ENCODE data around the gene PRKCA.

PRKCA gene

GRCh38 chr17:66304304-66305174 lies 2.1 kb downstream of the PRKCA start:
- H3K4me2 ChIP-seq (ENCODE audit: low read depth, low read length, poor library complexity, severe bottlenecking), result peak overlapping the region; percentile 53

GRCh38 chr17:66306446-66306845 lies 4.0 kb downstream of the PRKCA start:
- Histone ChIP-seq H3K4me3 (ENCODE audit: low read length, poor library complexity, severe bottlenecking) (no peak overlapping the region), H3K4me2 (ENCODE audit: low read depth, low read length, poor library complexity, severe bottlenecking) (peak overlapping the region; percentile 12), H3F3A (ENCODE audit: low read depth) (no peaks in the 10 kb centered on the region; the same call in 1 of the 2 replicates), H3K9me2 (replicated peaks; ENCODE audit: low read depth, low read length) (no peaks in the 10 kb centered on the region), H2AFZ (ENCODE audit: low read length) (no peak overlapping the region), H4K20me1 (ENCODE audit: insufficient read depth, low read length, poor library complexity, severe bottlenecking) (no peaks in the 10 kb centered on the region), H3K4me1 (ENCODE audit: insufficient read depth, low read length, poor library complexity, severe bottlenecking) (peaks cover 10% of the 10 kb centered on the region), H3K79me2 (ENCODE audit: insufficient read depth, low read length) (peaks cover 5% of the 10 kb centered on the region; the same call in 1 of the 2 replicates), H3K9ac (ENCODE audit: low read depth, low read length, poor library complexity, severe bottlenecking) (no peak overlapping the region), H3K9me3 (ENCODE audit: insufficient read depth, low read depth, low read length) (no peaks in the 10 kb centered on the region), H3K36me3 (ENCODE audit: insufficient read depth, low read length) (no peaks in the 10 kb centered on the region), H3K27me3 (ENCODE audit: insufficient read depth, low read length, poor library complexity, severe bottlenecking) (peaks cover 14% of the 10 kb centered on the region)
- TF ChIP-seq CTCF (conservative IDR thresholded peaks at IDR 0.05; ENCODE audit: low read length), result no peak
- TF ChIP-seq EZH2phosphoT487 (IDR thresholded peaks at IDR 0.05; ENCODE audit: borderline replicate concordance), result no peak

More at GRCh38 chr17:66304304-66305174, 2.1 kb downstream of the PRKCA start:
- Histone ChIP-seq H3K4me1 (ENCODE audit: insufficient read depth, low read length, poor library complexity, severe bottlenecking) (peaks cover 12% of the 10 kb centered on the region), H2AFZ (ENCODE audit: low read length) (no peak overlapping the region), H3K4me3 (ENCODE audit: low read length, poor library complexity, severe bottlenecking) (peak overlapping the region; percentile 76), H3K36me3 (ENCODE audit: insufficient read depth, low read length) (no peaks in the 10 kb centered on the region), H3F3A (ENCODE audit: low read depth) (no peaks in the 10 kb centered on the region; the same call in 1 of the 2 replicates), H3K79me2 (ENCODE audit: insufficient read depth, low read length) (peaks cover 5% of the 10 kb centered on the region; the same call in 1 of the 2 replicates), H3K9me2 (replicated peaks; ENCODE audit: low read depth, low read length) (no peaks in the 10 kb centered on the region), H3K9ac (ENCODE audit: low read depth, low read length, poor library complexity, severe bottlenecking) (peak overlapping the region; percentile 19), H4K20me1 (ENCODE audit: insufficient read depth, low read length, poor library complexity, severe bottlenecking) (no peaks in the 10 kb centered on the region), H3K9me3 (ENCODE audit: insufficient read depth, low read depth, low read length) (no peaks in the 10 kb centered on the region), H3K27me3 (ENCODE audit: insufficient read depth, low read length, poor library complexity, severe bottlenecking) (peaks cover 24% of the 10 kb centered on the region)
- TF ChIP-seq CTCF (conservative IDR thresholded peaks at IDR 0.05; ENCODE audit: low read length) (no peak), EZH2phosphoT487 (IDR thresholded peaks at IDR 0.05; ENCODE audit: borderline replicate concordance) (no peak)

- Histone ChIP-seq H3F3A (ENCODE audit: low read depth) (no peaks in the 10 kb centered on the region; the same call in 1 of the 2 replicates), H4K20me1 (ENCODE audit: insufficient read depth, low read length, poor library complexity, severe bottlenecking) (no peaks in the 10 kb centered on the region), H3K9ac (ENCODE audit: low read depth, low read length, poor library complexity, severe bottlenecking) (no peak overlapping the region), H3K9me3 (ENCODE audit: insufficient read depth, low read depth, low read length) (no peaks in the 10 kb centered on the region), H3K36me3 (ENCODE audit: insufficient read depth, low read length) (no peaks in the 10 kb centered on the region), H3K4me1 (ENCODE audit: insufficient read depth, low read length, poor library complexity, severe bottlenecking) (peaks cover 5% of the 10 kb centered on the region), H3K79me2 (ENCODE audit: insufficient read depth, low read length) (peaks cover 5% of the 10 kb centered on the region; the same call in 1 of the 2 replicates), H3K4me2 (ENCODE audit: low read depth, low read length, poor library complexity, severe bottlenecking) (no peak overlapping the region), H3K4me3 (ENCODE audit: low read length, poor library complexity, severe bottlenecking) (no peak overlapping the region), H2AFZ (ENCODE audit: low read length) (no peak overlapping the region), H3K9me2 (replicated peaks; ENCODE audit: low read depth, low read length) (no peaks in the 10 kb centered on the region), H3K27me3 (ENCODE audit: insufficient read depth, low read length, poor library complexity, severe bottlenecking) (peaks cover 8% of the 10 kb centered on the region)
- no peak for TF ChIP-seq EZH2phosphoT487 (IDR thresholded peaks at IDR 0.05; ENCODE audit: borderline replicate concordance)
- TF ChIP-seq CTCF (conservative IDR thresholded peaks at IDR 0.05; ENCODE audit: low read length), result no peak
Observed at GRCh38 chr17:66307257-66307656, 4.8 kb downstream of the PRKCA start.
